Fibroblast of lung (primary cell): Measurements from ENCODE around the gene SRGAP1.

ENCODE experiments used
- CTCF ChIP-seq, 2 donors: IDR thresholded peaks in 1 of 2; conservative IDR thresholded peaks in 1 of 2; 1 replicate in 1 of 2; 2 replicates in 1 of 2; pipeline ENCODE4 v1.5.1; 2011 to 2012; ENCODE audit warnings: low read length in 2 of 2, control low read depth in 1 of 2, inconsistent platforms in 1 of 2, low read depth in 1 of 2, mild to moderate bottlenecking in 1 of 2
- EZH2 ChIP-seq: IDR thresholded peaks from 2 replicates; pipeline ENCODE4 v1.5.1; 2012; ENCODE audit warnings: low read length, control low read depth, mild to moderate bottlenecking; ENCODE audit errors: missing control alignments

GRCh38 chr12:63826006-63826585 lies 18.4 kb upstream of the SRGAP1 start:
- TF ChIP-seq CTCF (conservative IDR thresholded peaks at IDR 0.05 in 1 of 2, IDR thresholded peaks at IDR 0.05 in 1 of 2; ENCODE audit: low read depth in 1 of 2, low read length in 2 of 2) (peak; percentile 91 to 93), EZH2 (no peak)
